ENCODE measurements around the gene LCN2.

LCN2 gene

GRCh38 chr9:128151309-128152132 is 2.3 kb downstream of the LCN2 start:
- Histone ChIP-seq H3K36me3 (replicated peaks) (no peaks in the 10 kb centered on the region), H3K27ac (no peak overlapping the region), H3K27me3 (replicated peaks) (no peaks in the 10 kb centered on the region), H3K4me3 (ENCODE audit: low read depth, low read length) (no peak overlapping the region)
- TF ChIP-seq CTCF (IDR thresholded peaks at IDR 0.05; ENCODE audit: low read depth, low read length, missing control alignments), result no peak
- in situ Hi-C loops (cut with HindIII; ENCODE audit: low pct_ligation_motif_present, low sequenced_read_pairs), result no loop called here
- no peak for DNase-seq

- H3K36me3 ChIP-seq (replicated peaks), result no peaks in the 10 kb centered on the region
- no peak overlapping the region for H3K27ac ChIP-seq
- TF ChIP-seq CTCF (IDR thresholded peaks at IDR 0.05; ENCODE audit: low read depth, low read length, missing control alignments), result no peak
- in situ Hi-C loops (cut with HindIII; ENCODE audit: low pct_ligation_motif_present, low sequenced_read_pairs), result no loop called here
- DNase-seq, result no peak
- no peaks in the 10 kb centered on the region for H3K27me3 ChIP-seq (replicated peaks)
- no peak overlapping the region for H3K4me3 ChIP-seq (ENCODE audit: low read depth, low read length)
Measured at GRCh38 chr9:128152133-128153059, 3.1 kb downstream of the LCN2 start.

- in situ Hi-C loops (cut with HindIII; ENCODE audit: low pct_ligation_motif_present, low sequenced_read_pairs), result no loop called here
- Histone ChIP-seq H3K27ac (no peak overlapping the region), H3K4me3 (ENCODE audit: low read depth, low read length) (no peak overlapping the region), H3K27me3 (replicated peaks) (no peaks in the 10 kb centered on the region), H3K36me3 (replicated peaks) (no peaks in the 10 kb centered on the region)
- DNase-seq, result no peak
- no peak for TF ChIP-seq CTCF (IDR thresholded peaks at IDR 0.05; ENCODE audit: low read depth, low read length, missing control alignments)
Measured at GRCh38 chr9:128153060-128153946, 4.0 kb downstream of the LCN2 start.

GRCh38 chr9:128153947-128154695 is 4.9 kb downstream of the LCN2 start:
- Histone ChIP-seq H3K4me3 (ENCODE audit: low read depth, low read length) (no peak overlapping the region), H3K27ac (no peak overlapping the region), H3K27me3 (replicated peaks) (no peaks in the 10 kb centered on the region), H3K36me3 (replicated peaks) (no peaks in the 10 kb centered on the region)
- no peak for DNase-seq
- in situ Hi-C loops (cut with HindIII; ENCODE audit: low pct_ligation_motif_present, low sequenced_read_pairs), result no loop called here
- no peak for TF ChIP-seq CTCF (IDR thresholded peaks at IDR 0.05; ENCODE audit: low read depth, low read length, missing control alignments)

Measured in brain microvascular endothelial cell (primary cell).